NCI-H748 (cell line): ENCODE measurements around the gene DYNLL2.
"Not testable (repeated sequence)": the region's sequence is repeated elsewhere in the genome, so short reads cannot be mapped to it uniquely, and the experiment has no call there.

Experiments
- DNase-seq: peaks from one replicate; lab custom pipeline; 2025; ENCODE audit not compliant: unreplicated experiment; lab: John Stamatoyannopoulos, UW

Gene DYNLL2

GRCh38 chr17:58100506-58100905 lies 17.3 kb downstream of the DYNLL2 start:
- DNase-seq, result no peak

- not testable (repeated sequence) for DNase-seq
Measured at GRCh38 chr17:58101898-58102297, 18.7 kb downstream of the DYNLL2 start.

GRCh38 chr17:58105093-58105492 lies 21.9 kb downstream of the DYNLL2 start:
- DNase-seq, result no peak

GRCh38 chr17:58107306-58107705 lies 24.1 kb downstream of the DYNLL2 start:
- DNase-seq, result no peak

GRCh38 chr17:58109197-58109596 lies 26.0 kb downstream of the DYNLL2 start:
- no peak for DNase-seq

- DNase-seq, result no peak
Measured at GRCh38 chr17:58110012-58110411, 26.8 kb downstream of the DYNLL2 start.

- DNase-seq, result no peak
Measured at GRCh38 chr17:58111676-58112075, 28.5 kb downstream of the DYNLL2 start.

- peak; percentile 80 for DNase-seq
Measured at GRCh38 chr17:58112970-58113631, 29.9 kb downstream of the DYNLL2 start.

GRCh38 chr17:58113947-58114346 lies 30.7 kb downstream of the DYNLL2 start:
- DNase-seq, result no peak

GRCh38 chr17:58117382-58117781 lies 34.2 kb downstream of the DYNLL2 start:
- no peak for DNase-seq

GRCh38 chr17:58119491-58119890 lies 36.3 kb downstream of the DYNLL2 start:
- no peak for DNase-seq

- no peak for DNase-seq
Measured at GRCh38 chr17:58120195-58120822, 37.1 kb downstream of the DYNLL2 start.

- peak; percentile 49 for DNase-seq
Measured at GRCh38 chr17:58121925-58122324, 38.7 kb downstream of the DYNLL2 start.

GRCh38 chr17:58127846-58128245 lies 44.6 kb downstream of the DYNLL2 start:
- no peak for DNase-seq

GRCh38 chr17:58132697-58133096 lies 49.5 kb downstream of the DYNLL2 start:
- not testable (repeated sequence) for DNase-seq

GRCh38 chr17:58136669-58137279 lies 53.6 kb downstream of the DYNLL2 start:
- peak; percentile 21 for DNase-seq

- no peak for DNase-seq
Measured at GRCh38 chr17:58141505-58141904, 58.3 kb downstream of the DYNLL2 start.

GRCh38 chr17:58143335-58143734 lies 60.1 kb downstream of the DYNLL2 start:
- DNase-seq, result not testable (repeated sequence)

- no peak for DNase-seq
Measured at GRCh38 chr17:58144801-58145200, 61.6 kb downstream of the DYNLL2 start.
